Kidney epithelial cell (primary cell): ENCODE results near the gene ASB4. TPM values are rescaled to one million over a fixed set of nuclear protein-coding genes. Genes with fewer than 3 reads are reported as not detected.

Source experiments
- DNase-seq: peaks from one replicate; pipeline ENCODE4 v3.0.0-alpha.2; 2010; ENCODE audit warnings: low read depth
- H3K27me3 ChIP-seq: 2 replicates; pipeline ENCODE4 v1.6.0; 2011; ENCODE audit warnings: low read length; ENCODE audit not compliant: control insufficient read depth, insufficient read depth
- H3K36me3 ChIP-seq: 2 replicates; pipeline ENCODE4 v1.5.1; 2011; ENCODE audit warnings: low read length; ENCODE audit not compliant: control insufficient read depth, insufficient read depth
- H3K4me3 ChIP-seq: 2 replicates; pipeline ENCODE4 v1.5.1; 2011; ENCODE audit warnings: low read depth, mild to moderate bottlenecking, control low read depth, low read length
- CTCF ChIP-seq: IDR thresholded peaks from 2 replicates; pipeline ENCODE4 v1.5.1; 2011; ENCODE audit warnings: mild to moderate bottlenecking, moderate library complexity, low read length, control low read depth, inconsistent platforms; ENCODE audit not compliant: insufficient read depth, poor library complexity, severe bottlenecking
- total RNA-seq: library from RNA; depleted of rRNA; stranded (reverse); fragments of >200 nt; gene quantifications from 2 replicates; pipeline ENCODE4 v1.2.3, GENCODE V29; 2015

The ASB4 gene
- total RNA-seq, 1 donor from 2014 or later = not detected

DNA sequence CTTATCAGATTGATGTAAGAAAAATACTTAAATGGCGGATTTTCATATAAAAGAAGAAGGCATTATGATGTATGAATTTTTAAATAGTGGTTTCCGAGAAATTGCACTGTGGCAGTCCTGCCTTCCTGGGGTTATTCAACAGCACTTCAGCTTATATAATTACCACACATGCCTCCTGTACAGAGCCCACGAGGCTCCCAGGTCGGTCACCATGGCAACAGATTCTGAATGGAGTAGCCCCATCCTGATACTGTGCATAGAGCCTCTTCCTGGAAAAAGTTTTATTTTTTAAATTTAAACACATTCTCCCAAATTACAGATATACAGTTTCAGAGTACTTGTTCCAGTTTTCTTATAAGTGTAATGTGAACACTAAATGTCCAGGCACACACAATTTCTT, 15.9 kb upstream of the ASB4 start:
- Histone ChIP-seq H3K27me3 (no peaks in the 10 kb centered on the region), H3K4me3 (no peak overlapping the region), H3K36me3 (no peaks in the 10 kb centered on the region)
- no peak for TF ChIP-seq CTCF
- DNase-seq = no peak

DNA sequence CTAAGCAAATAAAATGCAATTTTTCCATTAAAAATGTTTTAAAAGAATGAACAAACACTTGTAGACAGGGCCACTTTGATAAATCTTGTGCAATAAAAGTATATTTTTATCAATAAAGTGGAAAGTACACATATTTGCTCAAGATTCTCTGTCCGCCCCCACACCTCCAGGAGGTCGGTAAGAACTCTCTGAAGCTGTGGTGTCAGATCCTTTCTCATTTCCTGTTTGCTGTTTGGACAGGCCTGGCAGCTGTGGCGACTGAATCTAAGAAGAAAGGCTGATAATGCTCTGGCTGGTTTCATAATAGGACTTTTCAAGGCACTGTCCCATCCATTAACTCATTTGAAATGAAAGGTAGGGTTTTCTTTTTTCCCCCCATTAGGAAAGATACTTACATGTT, 15.3 kb upstream of the ASB4 start:
- H3K36me3 ChIP-seq = no peaks in the 10 kb centered on the region
- H3K4me3 ChIP-seq = no peak overlapping the region
- TF ChIP-seq CTCF = no peak
- DNase-seq = no peak
- no peaks in the 10 kb centered on the region for H3K27me3 ChIP-seq

DNA sequence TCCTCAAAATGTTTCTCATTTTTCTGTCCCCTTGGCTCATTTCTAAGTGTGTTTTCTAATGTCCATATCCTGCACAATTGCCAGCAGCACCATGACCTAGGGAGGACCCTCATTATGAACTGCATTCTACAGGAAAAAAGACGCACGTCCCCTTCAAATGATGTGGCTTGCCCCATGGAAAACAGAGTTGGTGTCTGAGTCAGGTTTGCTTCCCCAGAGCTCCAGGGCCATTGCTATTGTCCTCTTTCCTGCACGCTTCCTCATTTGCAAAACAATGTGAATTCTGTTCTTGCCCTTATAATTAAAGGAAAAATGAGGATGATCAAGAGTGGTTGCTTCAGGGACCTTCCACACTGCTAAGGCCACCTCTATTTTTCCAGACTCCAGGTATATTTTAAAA, 14.7 kb upstream of the ASB4 start:
- Histone ChIP-seq H3K36me3 (no peaks in the 10 kb centered on the region), H3K4me3 (no peak overlapping the region), H3K27me3 (no peaks in the 10 kb centered on the region)
- no peak for DNase-seq
- no peak for TF ChIP-seq CTCF

- TF ChIP-seq CTCF = no peak
- no peak overlapping the region for H3K4me3 ChIP-seq
- H3K36me3 ChIP-seq = no peaks in the 10 kb centered on the region
- DNase-seq = no peak
- no peaks in the 10 kb centered on the region for H3K27me3 ChIP-seq
These were observed 13.1 kb upstream of the ASB4 start for GRCh38 chr7:95472581-95473161.

GRCh38 chr7:95473276-95473985, 12.3 kb upstream of the ASB4 start:
- no peak for TF ChIP-seq CTCF
- no peak for DNase-seq
- Histone ChIP-seq H3K4me3 (no peak overlapping the region), H3K27me3 (no peaks in the 10 kb centered on the region), H3K36me3 (no peaks in the 10 kb centered on the region)
